IMR-90 (cell line): Measurements from ENCODE around the gene SLIT3. TPM values are rescaled to one million over a fixed set of nuclear protein-coding genes. Genes with fewer than 3 reads are reported as not detected.

ENCODE experiments used
- ATAC-seq: fragments of 200-7000 bp; cut with Tn5 transposase; 2 replicates; pipeline ENCODE4 v1.9.1; 2020; ENCODE audit warnings: low read depth, mild to moderate bottlenecking, moderate library complexity
- BruUV-seq: library from RNA; stranded (reverse); fragments of 400-500 nt; replicated peaks from 2 replicates; lab custom pipeline; 2021; lab: Mats Ljungman, UMichigan
- CTCF ChIA-PET: fragments of 300-600 bp; formaldehyde crosslinking; extraction: SDS; loops from one replicate; lab custom pipeline; 2021; ENCODE audit warnings: antibody characterized with exemption; lab: Yijun Ruan, JAX
- POLR2A ChIA-PET: fragments of 300-600 bp; sonication (Branson Sonifier 250); formaldehyde crosslinking; loops from one replicate; lab custom pipeline; 2022; ENCODE audit warnings: antibody characterized with exemption; ENCODE audit not compliant: unreplicated experiment; lab: Charles Lee
- DNase-seq: peaks from one replicate; pipeline ENCODE4 v3.0.0; 2013
- H2AFZ ChIP-seq: replicated peaks from 2 replicates; pipeline ENCODE3; 2013; ENCODE audit warnings: low read length, mild to moderate bottlenecking; ENCODE audit not compliant: poor library complexity
- H2AK5ac ChIP-seq: 2 replicates; pipeline ENCODE4 v1.6.1; 2013; ENCODE audit warnings: low read depth, low read length, inconsistent platforms
- H2AK9ac ChIP-seq: replicated peaks from 2 replicates; pipeline ENCODE3; 2013; ENCODE audit warnings: mild to moderate bottlenecking, low read depth, low read length, moderate library complexity; ENCODE audit not compliant: poor library complexity
- H2BK120ac ChIP-seq: 2 replicates; pipeline ENCODE4 v1.6.1; 2013; ENCODE audit warnings: low read depth, low read length, inconsistent platforms
- H2BK15ac ChIP-seq: 3 replicates; pipeline ENCODE4 v1.6.1; 2013; ENCODE audit warnings: low read depth, low read length, inconsistent platforms
- H2BK20ac ChIP-seq: 2 replicates; pipeline ENCODE4 v1.6.1; 2013; ENCODE audit warnings: low read depth, mild to moderate bottlenecking, inconsistent platforms, low read length, moderate library complexity
- H2BK5ac ChIP-seq: 2 replicates; pipeline ENCODE4 v1.6.1; 2013; ENCODE audit warnings: mild to moderate bottlenecking, low read depth, low read length, inconsistent platforms; ENCODE audit not compliant: poor library complexity, severe bottlenecking
- H3K14ac ChIP-seq: replicated peaks from 2 replicates; pipeline ENCODE4 v1.6.1; 2013; ENCODE audit warnings: low read depth, low read length, inconsistent platforms
- H3K18ac ChIP-seq: 2 replicates; pipeline ENCODE4 v1.6.1; 2013; ENCODE audit warnings: low read depth, low read length, control low read depth
- H3K23ac ChIP-seq: 2 replicates; pipeline ENCODE4 v1.6.1; 2013; ENCODE audit warnings: low read depth, low read length, inconsistent platforms
- H3K27ac ChIP-seq: 2 replicates; pipeline ENCODE4 v1.5.1; 2013; ENCODE audit warnings: mild to moderate bottlenecking, control low read depth, low read length; ENCODE audit not compliant: insufficient read depth
- H3K27me3 ChIP-seq: 2 replicates; pipeline ENCODE4 v1.6.1; 2013; ENCODE audit warnings: low read length; ENCODE audit not compliant: control insufficient read depth, insufficient read depth
- H3K36me3 ChIP-seq: 2 replicates; pipeline ENCODE4 v1.6.1; 2013; ENCODE audit warnings: low read length, mixed read lengths; ENCODE audit not compliant: control insufficient read depth, insufficient read depth
- H3K4ac ChIP-seq: 2 replicates; pipeline ENCODE4 v1.6.1; 2013; ENCODE audit warnings: low read depth, low read length, inconsistent platforms
- H3K4me1 ChIP-seq: 2 replicates; pipeline ENCODE4 v1.6.1; 2013; ENCODE audit warnings: low read length, mixed read lengths; ENCODE audit not compliant: control insufficient read depth, insufficient read depth
- H3K4me2 ChIP-seq: 2 replicates; pipeline ENCODE4 v1.6.1; 2013; ENCODE audit warnings: low read depth, mild to moderate bottlenecking, control low read depth, low read length, moderate library complexity
- H3K4me3 ChIP-seq: 2 replicates; pipeline ENCODE4 v1.5.1; 2013; ENCODE audit warnings: low read depth, mild to moderate bottlenecking, control low read depth, low read length, moderate library complexity; ENCODE audit not compliant: insufficient read depth
- H3K56ac ChIP-seq: 2 replicates; pipeline ENCODE4 v1.6.1; 2013; ENCODE audit warnings: low read length, inconsistent platforms; ENCODE audit not compliant: insufficient read depth; ENCODE audit errors: extremely low read depth
- H3K79me1 ChIP-seq, 2 experiments: 2 replicates each; pipeline ENCODE4 v1.6.1; 2013; ENCODE audit warnings: low read length in 2 of 2, inconsistent platforms in 1 of 2, low read depth in 1 of 2
- H3K9ac ChIP-seq: 2 replicates; pipeline ENCODE4 v1.6.1; 2013; ENCODE audit warnings: low read depth, low read length, control low read depth
- H3K9me1 ChIP-seq: 2 replicates; pipeline ENCODE4 v1.6.1; 2013; ENCODE audit warnings: low read length, inconsistent platforms; ENCODE audit not compliant: insufficient read depth
- H3K9me3 ChIP-seq: 2 replicates; pipeline ENCODE4 v1.6.1; 2013; ENCODE audit warnings: low read length; ENCODE audit not compliant: control insufficient read depth, insufficient read depth
- H4K20me1 ChIP-seq: 2 replicates; pipeline ENCODE4 v1.6.1; 2013; ENCODE audit warnings: low read length, inconsistent platforms; ENCODE audit not compliant: insufficient read depth
- H4K5ac ChIP-seq: 2 replicates; pipeline ENCODE4 v1.6.1; 2013; ENCODE audit warnings: mild to moderate bottlenecking, low read depth, low read length, control low read depth
- H4K8ac ChIP-seq, 2 experiments: 2 replicates each; pipeline ENCODE4 v1.6.1; 2013; ENCODE audit warnings: low read depth in 2 of 2, low read length in 2 of 2, control low read depth in 1 of 2, inconsistent platforms in 1 of 2
- H4K91ac ChIP-seq: 2 replicates; pipeline ENCODE4 v1.6.1; 2013; ENCODE audit warnings: low read depth, low read length, inconsistent platforms; ENCODE audit not compliant: insufficient read depth
- BHLHE40 ChIP-seq: fragments of 150-350 bp; IDR thresholded peaks from 2 replicates; pipeline ENCODE4 v1.6.1; 2016; ENCODE audit warnings: mild to moderate bottlenecking, low read depth, low read length
- CEBPB ChIP-seq: IDR thresholded peaks from 2 replicates; pipeline ENCODE4 v1.6.1; 2012; ENCODE audit warnings: low read depth, low read length, improper control_type of control experiment
- CHD1 ChIP-seq: IDR thresholded peaks from 2 replicates; pipeline ENCODE4 v1.6.1; 2012; ENCODE audit warnings: low read depth, low read length, improper control_type of control experiment
- CTCF ChIP-seq: conservative IDR thresholded peaks from 2 replicates; pipeline ENCODE4 v1.5.1; 2012; ENCODE audit warnings: mild to moderate bottlenecking, low read depth, low read length, improper control_type of control experiment
- ELK1 ChIP-seq: fragments of 150-350 bp; IDR thresholded peaks from 2 replicates; pipeline ENCODE4 v1.6.1; 2016; ENCODE audit warnings: low read depth, mild to moderate bottlenecking, low read length, moderate library complexity, borderline replicate concordance
- FOS ChIP-seq: fragments of 150-350 bp; IDR thresholded peaks from 2 replicates; pipeline ENCODE4 v1.6.1; 2016; ENCODE audit warnings: low read depth, low read length
- MAFK ChIP-seq: IDR thresholded peaks from 2 replicates; pipeline ENCODE4 v1.6.1; 2012; ENCODE audit warnings: low read depth, low read length, improper control_type of control experiment
- MAZ ChIP-seq: IDR thresholded peaks from 2 replicates; pipeline ENCODE4 v1.6.1; 2012; ENCODE audit warnings: low read depth, mild to moderate bottlenecking, low read length, improper control_type of control experiment, moderate library complexity, borderline replicate concordance
- MXI1 ChIP-seq: IDR thresholded peaks from 2 replicates; pipeline ENCODE4 v1.6.1; 2012; ENCODE audit warnings: low read depth, mild to moderate bottlenecking, low read length, moderate library complexity, borderline replicate concordance
- NFE2L2 ChIP-seq: fragments of 150-350 bp; IDR thresholded peaks from 2 replicates; pipeline ENCODE4 v1.6.1; 2016; ENCODE audit warnings: low read depth, mild to moderate bottlenecking, low read length
- POLR2A ChIP-seq: IDR thresholded peaks from 2 replicates; pipeline ENCODE4 v1.6.1; 2012; ENCODE audit warnings: mild to moderate bottlenecking, low read depth, low read length
- RAD21 ChIP-seq: IDR thresholded peaks from 2 replicates; pipeline ENCODE4 v1.6.1; 2012; ENCODE audit warnings: low read length, improper control_type of control experiment
- RCOR1 ChIP-seq: IDR thresholded peaks from 2 replicates; pipeline ENCODE4 v1.6.1; 2012; ENCODE audit warnings: mild to moderate bottlenecking, low read length, improper control_type of control experiment; ENCODE audit not compliant: insufficient replicate concordance
- RFX5 ChIP-seq: IDR thresholded peaks from 2 replicates; pipeline ENCODE4 v1.8.0; 2012; ENCODE audit warnings: low read depth, mild to moderate bottlenecking, low read length, moderate library complexity
- SMC3 ChIP-seq: fragments of 150-350 bp; IDR thresholded peaks from 2 replicates; pipeline ENCODE4 v1.6.1; 2016; ENCODE audit warnings: low read depth, mild to moderate bottlenecking, antibody characterized with exemption, low read length, moderate library complexity
- USF2 ChIP-seq: fragments of 150-350 bp; IDR thresholded peaks from 2 replicates; pipeline ENCODE4 v1.6.1; 2017; ENCODE audit warnings: mild to moderate bottlenecking, antibody characterized with exemption, low read length, low read depth
- WGBS, 2 experiments: methylation state at CpG; one replicate each; pipeline versions ENCODE4 v1.1.5 to v1.1.7; 2013; ENCODE audit warnings: missing lambda C conversion rate in 2 of 2; ENCODE audit not compliant: insufficient read length in 1 of 2; ENCODE audit errors: extremely low coverage in 2 of 2; 5-methylcytosine and 5-hydroxymethylcytosine counted together
- dilution Hi-C: fragments of 300-500 bp; cut with HindIII; formaldehyde crosslinking; loops from one replicate; pipeline ENCODE4 v1.14.3; 2018; ENCODE audit warnings: low sequenced_read_pairs; ENCODE audit not compliant: unreplicated experiment
- in situ Hi-C: fragments of 300-500 bp; cut with MboI; formaldehyde crosslinking; loops from 3 replicates; pipeline ENCODE4 v1.14.3; 2019; ENCODE audit warnings: low sequenced_read_pairs, inconsistent platforms, mixed read lengths
- intact Hi-C: fragments of 100-400 bp; cut with micrococcal nuclease; formaldehyde crosslinking; loops from 2 replicates; pipeline ENCODE4 v1.10.0; 2022
- polyA plus RNA-seq, 3 experiments: library from polyadenylated mRNA; depleted of rRNA; stranded (reverse); fragments of >200 nt; gene quantifications; 2 replicates each; pipeline ENCODE4 v1.2.3, GENCODE V29; 2012; ENCODE audit warnings: low replicate concordance in 1 of 3
- total RNA-seq: library from RNA; depleted of rRNA; stranded (reverse); fragments of >200 nt; gene quantifications from 2 replicates; pipeline ENCODE4 v1.2.3, GENCODE V29; 2012

The SLIT3 gene
- total and polyA plus RNA-seq, 2 of the 4 experiments (the other 2 are of a cell fraction) = 0.18 to 0.50 TPM

- no peak overlapping the region for H2AK5ac ChIP-seq
- H3K4me3 ChIP-seq = no peak overlapping the region
- no peak overlapping the region for H2BK20ac ChIP-seq
- H4K91ac ChIP-seq = no peak overlapping the region
- ChIA-PET CTCF (interaction anchor here (0.6 kb wide), 1 partner anchor 157 kb away, joined by 3 read pairs; no protein-coding TSS in a partner anchor), POLR2A (no interaction called here)
- dilution Hi-C loops (no loop called here), intact Hi-C loops (no loop called here), in situ Hi-C loops (loop anchor here (25.0 kb wide), 1 partner anchor 1019 kb away; no protein-coding TSS in a partner anchor)
- H3K79me1 ChIP-seq = no peaks in the 10 kb centered on the region
- H2BK15ac ChIP-seq = no peak overlapping the region
- no peaks in the 10 kb centered on the region for H4K20me1 ChIP-seq
- TF ChIP-seq CEBPB = no peak
- TF ChIP-seq MAZ = no peak
- TF ChIP-seq POLR2A = no peak
- no peak for TF ChIP-seq NFE2L2
- no peak for TF ChIP-seq RFX5
- no peak for TF ChIP-seq CTCF
- TF ChIP-seq MXI1 = no peak
- no peak for TF ChIP-seq BHLHE40
- TF ChIP-seq SMC3 = no peak
- TF ChIP-seq FOS = no peak
- no peak for TF ChIP-seq USF2
- no peak for TF ChIP-seq RAD21
- TF ChIP-seq CHD1 = no peak
- TF ChIP-seq RCOR1 = no peak
- TF ChIP-seq ELK1 = no peak
- TF ChIP-seq MAFK = no peak
- no peak overlapping the region for H3K9ac ChIP-seq
- H3K56ac ChIP-seq = no peak overlapping the region
- no peak overlapping the region for H3K14ac ChIP-seq
- no peak overlapping the region for H4K5ac ChIP-seq
- no peaks in the 10 kb centered on the region for H3K9me3 ChIP-seq
- no peak overlapping the region for H3K18ac ChIP-seq
- H3K4ac ChIP-seq = no peak overlapping the region
- H2AK9ac ChIP-seq = no peak overlapping the region
- no peaks in the 10 kb centered on the region for H3K9me1 ChIP-seq
- DNase-seq = no peak
- H2AFZ ChIP-seq = no peak overlapping the region
- no peaks in the 10 kb centered on the region for H3K4me1 ChIP-seq
- ATAC-seq = no peak
- no peak overlapping the region for H4K8ac ChIP-seq
- H2BK5ac ChIP-seq = no peak overlapping the region
- H3K36me3 ChIP-seq = no peaks in the 10 kb centered on the region
- H3K27me3 ChIP-seq = no peaks in the 10 kb centered on the region
- H3K23ac ChIP-seq = no peak overlapping the region
- no TSS peak for BruUV-seq
- H3K27ac ChIP-seq = no peak overlapping the region
- WGBS, 2 experiments = no CpG with 5 or more reads among the region's 1 CpG
- no peak overlapping the region for H2BK120ac ChIP-seq
- no peak overlapping the region for H3K4me2 ChIP-seq
These were observed 19.3 kb downstream of the SLIT3 start for GRCh38 chr5:169281625-169282024.
